ENCODE results near the gene KIF1B.

Gene KIF1B

GRCh38 chr1:10209905-10210810 lies at the start of gene KIF1B:
Gene KIF1B (plus strand): TSS chr1:10210570. CDS start chr1:10232329, 21,759 bp downstream.
- DNase-seq, result peak; percentile 99

- no peak for DNase-seq
Measured at GRCh38 chr1:10160907-10161490, 49.4 kb upstream of the KIF1B start.

- DNase-seq, result no peak
Measured at GRCh38 chr1:10161541-10162290, 48.7 kb upstream of the KIF1B start.

- peak; percentile 79 for DNase-seq
Measured at GRCh38 chr1:10168912-10169514, 41.4 kb upstream of the KIF1B start.

GRCh38 chr1:10170239-10170574 lies 40.2 kb upstream of the KIF1B start:
- DNase-seq, result peak; percentile 90

GRCh38 chr1:10171105-10171767 lies 39.1 kb upstream of the KIF1B start:
- peak; percentile 23 for DNase-seq

GRCh38 chr1:10171995-10172669 lies 38.2 kb upstream of the KIF1B start:
- DNase-seq, result no peak

- no peak for DNase-seq
Measured at GRCh38 chr1:10173582-10173981, 36.8 kb upstream of the KIF1B start.

- DNase-seq, result no peak
Measured at GRCh38 chr1:10177876-10178275, 32.5 kb upstream of the KIF1B start.

GRCh38 chr1:10178597-10179405 lies 31.6 kb upstream of the KIF1B start:
- no peak for DNase-seq

- DNase-seq, result no peak
Measured at GRCh38 chr1:10179406-10180091, 30.8 kb upstream of the KIF1B start.

- DNase-seq, result no peak
Measured at GRCh38 chr1:10181154-10181553, 29.2 kb upstream of the KIF1B start.

GRCh38 chr1:10185759-10186158 lies 24.6 kb upstream of the KIF1B start:
- no peak for DNase-seq

- no peak for DNase-seq
Measured at GRCh38 chr1:10186331-10187025, 23.9 kb upstream of the KIF1B start.

GRCh38 chr1:10187026-10187334 lies 23.4 kb upstream of the KIF1B start:
- DNase-seq, result no peak

GRCh38 chr1:10188133-10188650 lies 22.2 kb upstream of the KIF1B start:
- DNase-seq, result no peak

GRCh38 chr1:10189659-10190058 lies 20.7 kb upstream of the KIF1B start:
- no peak for DNase-seq

GRCh38 chr1:10192263-10192662 lies 18.1 kb upstream of the KIF1B start:
- no peak for DNase-seq

- no peak for DNase-seq
Measured at GRCh38 chr1:10193288-10193687, 17.1 kb upstream of the KIF1B start.

- DNase-seq, result no peak
Measured at GRCh38 chr1:10195570-10195969, 14.8 kb upstream of the KIF1B start.
